Type B pancreatic cell (in vitro differentiated cells): ENCODE results near the gene ARHGAP9. TPM values are rescaled to one million over a fixed set of nuclear protein-coding genes. Genes with fewer than 3 reads are reported as not detected.

Source experiments
- DNase-seq: peaks from one replicate; pipeline ENCODE4 v3.0.0; 2021; ENCODE audit warnings: mixed read lengths; ENCODE audit not compliant: unreplicated experiment; ENCODE audit errors: extremely low spot score
- H3K27ac Mint-ChIP-seq: 2 replicates; pipeline ENCODE4 v1.8.0; 2021; ENCODE audit warnings: mild to moderate bottlenecking, mixed read lengths
- H3K27me3 Mint-ChIP-seq: 2 replicates; pipeline ENCODE4 v1.8.0; 2021; ENCODE audit warnings: mixed read lengths
- H3K36me3 Mint-ChIP-seq: 2 replicates; pipeline ENCODE4 v1.8.0; 2021; ENCODE audit warnings: mixed read lengths
- H3K4me1 Mint-ChIP-seq: one replicate; pipeline ENCODE4 v1.8.0; 2021; ENCODE audit warnings: mixed read lengths; ENCODE audit not compliant: unreplicated experiment
- H3K4me3 Mint-ChIP-seq: 2 replicates; pipeline ENCODE4 v1.8.0; 2021; ENCODE audit warnings: mild to moderate bottlenecking, mixed read lengths
- H3K9me3 Mint-ChIP-seq: 2 replicates; pipeline ENCODE4 v1.8.0; 2021; ENCODE audit warnings: mixed read lengths
- CTCF ChIP-seq: fragments of 200-600 bp; sonication (generic); conservative IDR thresholded peaks from 2 replicates; pipeline ENCODE4 v1.5.0; 2021; ENCODE audit warnings: antibody characterized with exemption, mild to moderate bottlenecking
- total RNA-seq: library from RNA; stranded (reverse); gene quantifications from 2 replicates; pipeline ENCODE4 v1.2.1, GENCODE V29; 2021; ENCODE audit warnings: low replicate concordance

The ARHGAP9 gene
- total RNA-seq, 1 donor from 2014 or later = 1.8 TPM

GRCh38 chr12:57458665-57459054 is 21.0 kb downstream of the ARHGAP9 start:
- Mint-ChIP-seq H3K4me1 (peaks cover 26% of the 10 kb centered on the region), H3K27ac (peak overlapping the region; percentile 94), H3K27me3 (peaks cover 19% of the 10 kb centered on the region), H3K4me3 (peak overlapping the region; percentile 99), H3K36me3 (no peaks in the 10 kb centered on the region), H3K9me3 (no peaks in the 10 kb centered on the region)
- no peak for DNase-seq
- TF ChIP-seq CTCF = no peak

GRCh38 chr12:57456737-57457490 is 22.8 kb downstream of the ARHGAP9 start:
- TF ChIP-seq CTCF = no peak
- H3K27ac Mint-ChIP-seq = no peak overlapping the region
- no peak for DNase-seq
- no peaks in the 10 kb centered on the region for H3K9me3 Mint-ChIP-seq
- peaks cover 13% of the 10 kb centered on the region for H3K27me3 Mint-ChIP-seq
- peaks cover 19% of the 10 kb centered on the region for H3K4me1 Mint-ChIP-seq
- no peaks in the 10 kb centered on the region for H3K36me3 Mint-ChIP-seq
- H3K4me3 Mint-ChIP-seq = no peak overlapping the region

GRCh38 chr12:57456145-57456700 is 23.4 kb downstream of the ARHGAP9 start:
- Mint-ChIP-seq H3K4me3 (peak overlapping the region; percentile 72), H3K4me1 (peaks cover 19% of the 10 kb centered on the region), H3K36me3 (no peaks in the 10 kb centered on the region)

GRCh38 chr12:57455374-57456144 is 24.1 kb downstream of the ARHGAP9 start:
- peaks cover 2% of the 10 kb centered on the region for H3K9me3 Mint-ChIP-seq
- peak overlapping the region; percentile 72 for H3K4me3 Mint-ChIP-seq
- H3K27ac Mint-ChIP-seq = no peak overlapping the region
- no peak for DNase-seq
- TF ChIP-seq CTCF = no peak
- H3K27me3 Mint-ChIP-seq = peaks cover 13% of the 10 kb centered on the region
- H3K36me3 Mint-ChIP-seq = no peaks in the 10 kb centered on the region
- peaks cover 19% of the 10 kb centered on the region for H3K4me1 Mint-ChIP-seq

More at GRCh38 chr12:57456145-57456700, 23.4 kb downstream of the ARHGAP9 start:
- Mint-ChIP-seq H3K27ac (no peak overlapping the region), H3K27me3 (peaks cover 13% of the 10 kb centered on the region), H3K9me3 (no peaks in the 10 kb centered on the region)
- DNase-seq = no peak
- TF ChIP-seq CTCF = peak; percentile 73

- DNase-seq = no peak
- Mint-ChIP-seq H3K36me3 (no peaks in the 10 kb centered on the region), H3K9me3 (peaks cover 4% of the 10 kb centered on the region), H3K27ac (no peak within 1 kb of the TSS), H3K4me1 (peaks cover 15% of the 10 kb centered on the region), H3K27me3 (peaks cover 9% of the 10 kb centered on the region), H3K4me3 (peak within 1 kb of the TSS; percentile 72)
- TF ChIP-seq CTCF = no peak
Observed at GRCh38 chr12:57454566-57455373, 24.9 kb downstream of the ARHGAP9 start, which contains the start of gene INHBE. INHBE (plus strand) TSS chr12:57455307; CDS start chr12:57455537, 230 bp downstream.
